Measurements from ENCODE around the gene SRRM3. TPM values are rescaled to one million over a fixed set of nuclear protein-coding genes. Genes with fewer than 3 reads are reported as not detected.

SRRM3 gene
- total and polyA plus RNA-seq, 9 of the 15 experiments (the other 6 are each of a cell fraction or from before 2014, with no cell fraction given), result 0.04 to 0.91 (median 0.46) TPM; not detected in 2

- TF ChIP-seq CCNT2 (IDR thresholded peaks at IDR 0.05; ENCODE audit: borderline replicate concordance, extremely low read depth, insufficient read length, low read depth, low read length) (no peak), MCM2 (IDR thresholded peaks at IDR 0.05; ENCODE audit: low read depth) (no peak), ARID3A (IDR thresholded peaks at IDR 0.05; ENCODE audit: borderline replicate concordance, low read depth, low read length) (no peak), FOS (IDR thresholded peaks at IDR 0.05; ENCODE audit: extremely low read depth, insufficient read length) (no peak), ZNF407 (IDR thresholded peaks at IDR 0.05; ENCODE audit: low read depth) (no peak), CREB1 (IDR thresholded peaks at IDR 0.05) (no peak), CREB1 (CRISPR knock-in tag; IDR thresholded peaks at IDR 0.05) (no peak), ZNF175 (CRISPR knock-in tag; IDR thresholded peaks at IDR 0.05; ENCODE audit: low read depth) (no peak), HNRNPLL (IDR thresholded peaks at IDR 0.05; ENCODE audit: low read depth, low read length, poor library complexity, severe bottlenecking) (no peak), ZNF174 (CRISPR knock-in tag; IDR thresholded peaks at IDR 0.05) (no peak)
- TF ChIP-seq, protein P1, sequence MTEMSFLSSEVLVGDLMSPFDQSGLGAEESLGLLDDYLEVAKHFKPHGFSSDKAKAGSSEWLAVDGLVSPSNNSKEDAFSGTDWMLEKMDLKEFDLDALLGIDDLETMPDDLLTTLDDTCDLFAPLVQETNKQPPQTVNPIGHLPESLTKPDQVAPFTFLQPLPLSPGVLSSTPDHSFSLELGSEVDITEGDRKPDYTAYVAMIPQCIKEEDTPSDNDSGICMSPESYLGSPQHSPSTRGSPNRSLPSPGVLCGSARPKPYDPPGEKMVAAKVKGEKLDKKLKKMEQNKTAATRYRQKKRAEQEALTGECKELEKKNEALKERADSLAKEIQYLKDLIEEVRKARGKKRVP (CRISPR knock-in tag; IDR thresholded peaks at IDR 0.05), result no peak
These were observed 18.7 kb downstream of the SRRM3 start (continued) for GRCh38 chr7:76220185-76221057.

Data from K562 (cell line).